ENCODE measurements around the gene MIPOL1. TPM values are rescaled to one million over a fixed set of nuclear protein-coding genes. Genes with fewer than 3 reads are reported as not detected.
"Not testable (repeated sequence)": the region's sequence is repeated elsewhere in the genome, so short reads cannot be mapped to it uniquely, and the experiment has no call there.

Gene MIPOL1
- total RNA-seq, 2 experiments from 2014 or later: 0.09 TPM; not detected in 1

- DNase-seq (no peak), ATAC-seq (no peak)
- Mint-ChIP-seq H3K36me3 (ENCODE audit: low read depth) (no peaks in the 10 kb centered on the region), H3K4me1 (no peaks in the 10 kb centered on the region), H3K4me3 (no peak overlapping the region), H3K9me3 (ENCODE audit: low read depth) (no peaks in the 10 kb centered on the region), H3K27ac (no peak overlapping the region), H3K27me3 (no peaks in the 10 kb centered on the region)
- intact Hi-C loops (cut with DNase I, micrococcal nuclease): no loop called here
- CTCF ChIA-PET: no interaction called here
- POLR2A ChIA-PET: no interaction called here
Observed at GRCh38 chr14:37526994-37527393, 329.3 kb downstream of the MIPOL1 start.

GRCh38 chr14:37539992-37540391, 342.3 kb downstream of the MIPOL1 start:
- no peak for DNase-seq
- no peak for ATAC-seq
- no peaks in the 10 kb centered on the region for H3K27me3 Mint-ChIP-seq
- intact Hi-C loops (cut with DNase I, micrococcal nuclease): no loop called here
- no peaks in the 10 kb centered on the region for H3K36me3 Mint-ChIP-seq (ENCODE audit: low read depth)
- H3K9me3 Mint-ChIP-seq (ENCODE audit: low read depth): peaks cover 1% of the 10 kb centered on the region
- CTCF ChIA-PET: no interaction called here
- H3K4me3 Mint-ChIP-seq: no peak overlapping the region
- H3K4me1 Mint-ChIP-seq: no peaks in the 10 kb centered on the region
- POLR2A ChIA-PET: no interaction called here
- H3K27ac Mint-ChIP-seq: no peak overlapping the region

- H3K4me1 Mint-ChIP-seq: no peaks in the 10 kb centered on the region
- H3K9me3 Mint-ChIP-seq (ENCODE audit: low read depth): no peaks in the 10 kb centered on the region
- intact Hi-C loops (cut with DNase I, micrococcal nuclease): no loop called here
- no peaks in the 10 kb centered on the region for H3K27me3 Mint-ChIP-seq
- ChIA-PET POLR2A (no interaction called here), CTCF (no interaction called here)
- no peaks in the 10 kb centered on the region for H3K36me3 Mint-ChIP-seq (ENCODE audit: low read depth)
- ATAC-seq (no peak), DNase-seq (no peak)
- no peak overlapping the region for H3K4me3 Mint-ChIP-seq
- H3K27ac Mint-ChIP-seq: no peak overlapping the region
Observed at GRCh38 chr14:37544407-37544806, 346.7 kb downstream of the MIPOL1 start.

GRCh38 chr14:37545174-37545573, 347.4 kb downstream of the MIPOL1 start:
- no peaks in the 10 kb centered on the region for H3K4me1 Mint-ChIP-seq
- ChIA-PET POLR2A (interaction anchor here (0.6 kb wide), 1 partner anchor 785 kb away, joined by 3 read pairs; no protein-coding TSS in a partner anchor), CTCF (no interaction called here)
- H3K36me3 Mint-ChIP-seq (ENCODE audit: low read depth): no peaks in the 10 kb centered on the region
- no peak for ATAC-seq
- DNase-seq: no peak
- H3K27me3 Mint-ChIP-seq: no peaks in the 10 kb centered on the region
- no peak overlapping the region for H3K27ac Mint-ChIP-seq
- no peaks in the 10 kb centered on the region for H3K9me3 Mint-ChIP-seq (ENCODE audit: low read depth)
- intact Hi-C loops (cut with DNase I, micrococcal nuclease): no loop called here
- no peak overlapping the region for H3K4me3 Mint-ChIP-seq

GRCh38 chr14:37546621-37547447, 349.1 kb downstream of the MIPOL1 start:
- Mint-ChIP-seq H3K9me3 (ENCODE audit: low read depth) (no peaks in the 10 kb centered on the region), H3K4me3 (no peak overlapping the region), H3K27me3 (no peaks in the 10 kb centered on the region), H3K4me1 (no peaks in the 10 kb centered on the region), H3K36me3 (ENCODE audit: low read depth) (no peaks in the 10 kb centered on the region), H3K27ac (no peak overlapping the region)
- intact Hi-C loops (cut with DNase I, micrococcal nuclease): no loop called here
- DNase-seq: no peak
- ChIA-PET POLR2A (no interaction called here), CTCF (interaction anchor here (0.5 kb wide), 1 partner anchor 23 kb away, joined by 3 read pairs; no protein-coding TSS in a partner anchor)
- no peak for ATAC-seq

- no peak overlapping the region for H3K27ac Mint-ChIP-seq
- intact Hi-C loops (cut with DNase I, micrococcal nuclease): no loop called here
- POLR2A ChIA-PET: no interaction called here
Observed at GRCh38 chr14:37550511-37550910, 352.8 kb downstream of the MIPOL1 start.

GRCh38 chr14:37551119-37551518, 353.4 kb downstream of the MIPOL1 start:
- intact Hi-C loops (cut with DNase I, micrococcal nuclease): no loop called here
- Mint-ChIP-seq H3K27me3 (no peaks in the 10 kb centered on the region), H3K36me3 (ENCODE audit: low read depth) (no peaks in the 10 kb centered on the region), H3K4me1 (no peaks in the 10 kb centered on the region), H3K27ac (no peak overlapping the region), H3K4me3 (no peak overlapping the region), H3K9me3 (ENCODE audit: low read depth) (peaks cover 10% of the 10 kb centered on the region)
- ChIA-PET POLR2A (no interaction called here), CTCF (no interaction called here)
- ATAC-seq (no peak), DNase-seq (no peak)

More at GRCh38 chr14:37550511-37550910, 352.8 kb downstream of the MIPOL1 start:
- ATAC-seq (no peak), DNase-seq (no peak)
- no peaks in the 10 kb centered on the region for H3K36me3 Mint-ChIP-seq (ENCODE audit: low read depth)
- H3K27me3 Mint-ChIP-seq: no peaks in the 10 kb centered on the region
- H3K4me3 Mint-ChIP-seq: no peak overlapping the region
- CTCF ChIA-PET: interaction anchor here (0.5 kb wide), 1 partner anchor 109 kb away, joined by 3 read pairs; no protein-coding TSS in a partner anchor
- no peaks in the 10 kb centered on the region for H3K4me1 Mint-ChIP-seq
- peaks cover 10% of the 10 kb centered on the region for H3K9me3 Mint-ChIP-seq (ENCODE audit: low read depth)

GRCh38 chr14:37553935-37554550, 356.3 kb downstream of the MIPOL1 start:
- ATAC-seq (no peak), DNase-seq (no peak)
- H3K27ac Mint-ChIP-seq: no peak overlapping the region
- CTCF ChIA-PET: no interaction called here
- intact Hi-C loops (cut with DNase I, micrococcal nuclease): no loop called here
- H3K27me3 Mint-ChIP-seq: no peaks in the 10 kb centered on the region
- H3K9me3 Mint-ChIP-seq (ENCODE audit: low read depth): peaks cover 10% of the 10 kb centered on the region
- POLR2A ChIA-PET: no interaction called here
- H3K4me3 Mint-ChIP-seq: no peak overlapping the region
- H3K36me3 Mint-ChIP-seq (ENCODE audit: low read depth): no peaks in the 10 kb centered on the region
- H3K4me1 Mint-ChIP-seq: no peaks in the 10 kb centered on the region

- CTCF ChIA-PET; H3K27ac Mint-ChIP-seq; H3K27me3 Mint-ChIP-seq; H3K36me3 Mint-ChIP-seq (ENCODE audit: low read depth); POLR2A ChIA-PET; DNase-seq; intact Hi-C loops (cut with DNase I, micrococcal nuclease); H3K4me3 Mint-ChIP-seq; H3K4me1 Mint-ChIP-seq; ATAC-seq; H3K9me3 Mint-ChIP-seq (ENCODE audit: low read depth): not testable (repeated sequence)
Observed at GRCh38 chr14:37555596-37555995, 357.9 kb downstream of the MIPOL1 start.

- ATAC-seq (no peak), DNase-seq (no peak)
- POLR2A ChIA-PET: no interaction called here
- Mint-ChIP-seq H3K4me1 (no peaks in the 10 kb centered on the region), H3K27me3 (no peaks in the 10 kb centered on the region), H3K4me3 (no peak overlapping the region), H3K9me3 (ENCODE audit: low read depth) (peaks cover 6% of the 10 kb centered on the region), H3K36me3 (ENCODE audit: low read depth) (no peaks in the 10 kb centered on the region), H3K27ac (no peak overlapping the region)
- intact Hi-C loops (cut with DNase I, micrococcal nuclease): no loop called here
- CTCF ChIA-PET: no interaction called here
Observed at GRCh38 chr14:37558740-37559139, 361.0 kb downstream of the MIPOL1 start.

- ATAC-seq: no peak
- Mint-ChIP-seq H3K27ac (no peak overlapping the region), H3K4me1 (no peaks in the 10 kb centered on the region), H3K27me3 (no peaks in the 10 kb centered on the region), H3K36me3 (ENCODE audit: low read depth) (no peaks in the 10 kb centered on the region), H3K9me3 (ENCODE audit: low read depth) (peaks cover under 1% of the 10 kb centered on the region), H3K4me3 (no peak overlapping the region)
- CTCF ChIA-PET: interaction anchor here (0.6 to 0.8 kb wide), 3 partner anchors 11 to 199 kb away, joined by 3 read pairs; no protein-coding TSS in a partner anchor
- POLR2A ChIA-PET: no interaction called here
- no peak for DNase-seq
- intact Hi-C loops (cut with DNase I, micrococcal nuclease): no loop called here
Observed at GRCh38 chr14:37559386-37559785, 361.6 kb downstream of the MIPOL1 start.

- H3K36me3 Mint-ChIP-seq (ENCODE audit: low read depth): no peaks in the 10 kb centered on the region
- ChIA-PET POLR2A (no interaction called here), CTCF (no interaction called here)
- H3K4me3 Mint-ChIP-seq: no peak overlapping the region
- H3K27me3 Mint-ChIP-seq: no peaks in the 10 kb centered on the region
- no peak for ATAC-seq
- no peaks in the 10 kb centered on the region for H3K4me1 Mint-ChIP-seq
- no peak overlapping the region for H3K27ac Mint-ChIP-seq
- H3K9me3 Mint-ChIP-seq (ENCODE audit: low read depth): no peaks in the 10 kb centered on the region
- DNase-seq: no peak
- intact Hi-C loops (cut with DNase I, micrococcal nuclease): no loop called here
Observed at GRCh38 chr14:37563189-37563588, 365.5 kb downstream of the MIPOL1 start.
